ENCODE measurements around the gene SHISA7.
A peak's percentile ranks its signal among the peaks of the same experiment; 100 is the strongest.

Gene SHISA7

DNA sequence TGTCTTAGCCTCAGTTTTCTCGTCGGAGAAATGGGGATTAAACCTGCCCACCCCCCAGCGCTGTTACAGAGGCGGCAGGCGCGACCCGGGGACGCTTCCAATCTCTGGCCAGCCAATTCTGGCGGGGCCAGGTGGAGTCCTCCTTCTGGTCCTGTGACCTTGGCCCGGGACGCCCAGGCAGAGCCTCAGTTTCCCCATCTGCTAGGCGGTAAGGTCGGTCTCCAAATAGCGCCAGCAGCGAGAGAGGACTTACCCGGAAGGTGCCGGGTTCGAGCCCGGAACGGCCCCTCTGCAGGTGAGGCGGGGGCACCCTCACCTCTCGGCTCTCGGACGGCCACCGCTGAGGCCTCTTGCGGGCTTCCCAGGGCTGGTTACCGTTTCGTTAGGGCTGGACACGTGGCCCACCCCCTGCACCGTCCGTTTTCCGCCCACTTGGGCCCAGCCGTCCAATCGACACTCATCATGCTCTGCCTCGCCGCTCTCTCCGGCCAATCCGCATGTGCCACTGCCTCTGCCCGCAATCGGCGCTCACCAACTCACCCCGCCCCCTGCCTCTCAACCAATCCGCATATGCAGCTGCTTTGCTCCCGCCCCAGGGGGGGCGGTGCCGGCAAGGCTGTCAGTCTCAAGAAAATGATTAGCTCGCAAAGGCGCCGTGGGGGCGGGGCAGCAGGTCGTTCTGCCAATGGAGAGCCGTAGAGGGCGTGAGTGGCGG is 18.3 kb upstream of the SHISA7 start, which contains the start of gene ISOC2 (continued):
- no peak for TF ChIP-seq KLF7 (tag by site-specific recombination; IDR thresholded peaks at IDR 0.05; ENCODE audit: borderline replicate concordance)
- peak; percentile 69; the same call in 1 of the 2 replicates for TF ChIP-seq ZNF24 (tag by site-specific recombination; IDR thresholded peaks at IDR 0.05)
- TF ChIP-seq ZNF621 (tag by site-specific recombination; IDR thresholded peaks at IDR 0.05): peak; percentile 89
- TF ChIP-seq ZNF266 (tag by site-specific recombination; IDR thresholded peaks at IDR 0.05; ENCODE audit: low read depth): no peak
- TF ChIP-seq, protein P1, sequence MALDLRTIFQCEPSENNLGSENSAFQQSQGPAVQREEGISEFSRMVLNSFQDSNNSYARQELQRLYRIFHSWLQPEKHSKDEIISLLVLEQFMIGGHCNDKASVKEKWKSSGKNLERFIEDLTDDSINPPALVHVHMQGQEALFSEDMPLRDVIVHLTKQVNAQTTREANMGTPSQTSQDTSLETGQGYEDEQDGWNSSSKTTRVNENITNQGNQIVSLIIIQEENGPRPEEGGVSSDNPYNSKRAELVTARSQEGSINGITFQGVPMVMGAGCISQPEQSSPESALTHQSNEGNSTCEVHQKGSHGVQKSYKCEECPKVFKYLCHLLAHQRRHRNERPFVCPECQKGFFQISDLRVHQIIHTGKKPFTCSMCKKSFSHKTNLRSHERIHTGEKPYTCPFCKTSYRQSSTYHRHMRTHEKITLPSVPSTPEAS (tag by site-specific recombination; IDR thresholded peaks at IDR 0.05): 0 out of 2 replicates have a peak, but pooled peaks have one; percentile 16
- TF ChIP-seq ZNF10 (tag by site-specific recombination; IDR thresholded peaks at IDR 0.05): peak; percentile 61; the same call in 1 of the 2 replicates
- no peak for TF ChIP-seq FEZF1 (tag by site-specific recombination; IDR thresholded peaks at IDR 0.05)
- peak; percentile 99 for TF ChIP-seq ZBTB17 (tag by site-specific recombination; IDR thresholded peaks at IDR 0.05)
- TF ChIP-seq ZNF501 (tag by site-specific recombination; IDR thresholded peaks at IDR 0.05): peak; percentile 53; the same call in 1 of the 2 replicates
- TF ChIP-seq GLIS2 (tag by site-specific recombination; IDR thresholded peaks at IDR 0.05): peak; percentile 96
- 0 out of 2 replicates have a peak, but pooled peaks have one; percentile 52 for TF ChIP-seq ZNF610 (tag by site-specific recombination; IDR thresholded peaks at IDR 0.05; ENCODE audit: borderline replicate concordance)
- no peak for TF ChIP-seq ZNF146 (tag by site-specific recombination; IDR thresholded peaks at IDR 0.05)
- TF ChIP-seq SP3 (tag by site-specific recombination; IDR thresholded peaks at IDR 0.05): peak; percentile 99
- TF ChIP-seq ZNF521 (tag by site-specific recombination; IDR thresholded peaks at IDR 0.05): no peak
- TF ChIP-seq ZNF473 (tag by site-specific recombination; IDR thresholded peaks at IDR 0.05): no peak
- peak; percentile 72 for TF ChIP-seq KLF16 (tag by site-specific recombination; IDR thresholded peaks at IDR 0.05)
- TF ChIP-seq ZNF302 (tag by site-specific recombination; IDR thresholded peaks at IDR 0.05; ENCODE audit: low read depth): no peak

DNA sequence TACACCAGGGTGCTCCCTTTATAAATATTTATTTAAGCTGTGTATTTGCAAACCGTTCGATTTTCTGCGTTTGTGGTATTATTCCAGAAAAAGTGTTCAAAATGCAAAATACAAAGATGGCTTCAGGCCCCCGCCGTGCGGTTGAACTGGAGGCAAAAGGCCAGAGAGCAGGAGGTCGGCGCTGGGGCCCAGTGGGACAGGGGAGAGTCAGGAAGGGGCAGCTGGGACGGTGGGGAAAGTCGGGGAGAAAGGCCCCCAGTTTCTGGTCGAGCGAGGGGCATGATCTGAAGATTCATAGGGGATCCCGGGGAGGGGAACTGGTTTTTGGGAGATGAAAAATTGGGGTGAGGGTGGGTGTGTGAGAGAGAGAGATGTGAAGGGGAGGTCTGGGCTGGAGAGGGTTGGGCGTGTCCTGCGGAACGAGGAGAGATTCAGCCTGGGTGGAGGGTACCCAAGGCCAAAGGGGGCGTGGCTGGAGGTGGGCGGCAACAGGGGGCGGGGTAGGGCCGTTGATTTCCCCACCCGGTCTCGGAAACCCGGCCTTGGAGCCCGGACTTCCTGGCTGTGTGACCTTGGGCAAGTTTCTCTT is 17.7 kb upstream of the SHISA7 start:
- ChIA-PET CTCF (interaction anchor here (0.7 to 1.9 kb wide), 6 partner anchors 23 to 319 kb away, joined by 3 to 8 read pairs (median 4); no protein-coding TSS in a partner anchor), POLR2A (interaction anchor here (1.7 kb wide), 1 partner anchor 25 kb away, joined by 19 read pairs; the partner anchor contains the start of gene NAT14)
- Histone ChIP-seq H3K4me3 (ENCODE audit: low read depth, low read length) (peak overlapping the region; percentile 85), H3K27ac (ENCODE audit: extremely low read depth, low read depth, low read length) (peak overlapping the region; percentile 56; the same call in 1 of the 2 replicates), H3K36me3 (ENCODE audit: control insufficient read depth in 2 of 2, insufficient read depth in 1 of 2, low read length in 2 of 2) (no peaks in the 10 kb centered on the region), H3K9me3 (ENCODE audit: control insufficient read depth, insufficient read depth, low read depth, low read length) (no peaks in the 10 kb centered on the region), H3K4me1 (ENCODE audit: control insufficient read depth, insufficient read depth, low read length) (peaks cover 12% of the 10 kb centered on the region)
- no peak for TF ChIP-seq ZNF660 (tag by site-specific recombination; IDR thresholded peaks at IDR 0.05)
- no peak for TF ChIP-seq ZNF548 (tag by site-specific recombination; IDR thresholded peaks at IDR 0.05)
- no peak for TF ChIP-seq ZNF362 (tag by site-specific recombination; IDR thresholded peaks at IDR 0.05)
- no peak for TF ChIP-seq ZSCAN16 (tag by site-specific recombination; IDR thresholded peaks at IDR 0.05)
- no peak for TF ChIP-seq ZSCAN23 (tag by site-specific recombination; IDR thresholded peaks at IDR 0.05)
- TF ChIP-seq ZBTB17 (tag by site-specific recombination; IDR thresholded peaks at IDR 0.05): no peak
- TF ChIP-seq SP2 (tag by site-specific recombination; IDR thresholded peaks at IDR 0.05): peak; percentile 55
- TF ChIP-seq ZNF274 (IDR thresholded peaks at IDR 0.05; ENCODE audit: low read length): no peak
- no peak for TF ChIP-seq ZNF274 (tag by site-specific recombination; IDR thresholded peaks at IDR 0.05; ENCODE audit: borderline replicate concordance)
- TF ChIP-seq, protein P2, sequence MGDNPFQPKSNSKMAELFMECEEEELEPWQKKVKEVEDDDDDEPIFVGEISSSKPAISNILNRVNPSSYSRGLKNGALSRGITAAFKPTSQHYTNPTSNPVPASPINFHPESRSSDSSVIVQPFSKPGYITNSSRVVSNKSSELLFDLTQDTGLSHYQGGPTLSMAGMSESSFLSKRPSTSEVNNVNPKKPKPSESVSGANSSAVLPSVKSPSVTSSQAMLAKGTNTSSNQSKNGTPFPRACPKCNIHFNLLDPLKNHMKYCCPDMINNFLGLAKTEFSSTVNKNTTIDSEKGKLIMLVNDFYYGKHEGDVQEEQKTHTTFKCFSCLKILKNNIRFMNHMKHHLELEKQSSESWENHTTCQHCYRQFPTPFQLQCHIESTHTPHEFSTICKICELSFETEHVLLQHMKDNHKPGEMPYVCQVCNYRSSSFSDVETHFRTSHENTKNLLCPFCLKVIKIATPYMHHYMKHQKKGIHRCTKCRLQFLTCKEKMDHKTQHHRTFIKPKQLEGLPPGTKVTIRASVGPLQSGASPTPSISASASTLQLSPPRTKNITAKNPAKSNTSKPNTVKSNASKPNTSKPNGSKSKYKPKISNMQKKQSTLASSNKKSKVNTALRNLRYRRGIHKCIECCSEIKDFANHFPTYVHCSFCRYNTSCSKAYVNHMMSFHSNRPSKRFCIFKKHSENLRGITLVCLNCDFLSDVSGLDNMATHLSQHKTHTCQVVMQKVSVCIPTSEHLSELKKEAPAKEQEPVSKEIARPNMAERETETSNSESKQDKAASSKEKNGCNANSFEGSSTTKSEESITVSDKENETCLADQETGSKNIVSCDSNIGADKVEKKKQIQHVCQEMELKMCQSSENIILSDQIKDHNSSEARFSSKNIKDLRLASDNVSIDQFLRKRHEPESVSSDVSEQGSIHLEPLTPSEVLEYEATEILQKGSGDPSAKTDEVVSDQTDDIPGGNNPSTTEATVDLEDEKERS (tag by site-specific recombination; IDR thresholded peaks at IDR 0.05): no peak
- TF ChIP-seq ZNF148 (tag by site-specific recombination; IDR thresholded peaks at IDR 0.05; ENCODE audit: borderline replicate concordance): no peak
- no peak; the same call in none of the 2 replicates for TF ChIP-seq SP3 (tag by site-specific recombination; IDR thresholded peaks at IDR 0.05)
- TF ChIP-seq IKZF3 (tag by site-specific recombination; IDR thresholded peaks at IDR 0.05): no peak
- TF ChIP-seq ZNF514 (tag by site-specific recombination; IDR thresholded peaks at IDR 0.05): no peak
